IgD-negative memory B cell (primary cell): ENCODE measurements around the gene TICAM2. TPM values are rescaled to one million over a fixed set of nuclear protein-coding genes. Genes with fewer than 3 reads are reported as not detected.
"Not testable (repeated sequence)": the region's sequence is repeated elsewhere in the genome, so short reads cannot be mapped to it uniquely, and the experiment has no call there.

Experiments used
- H3K27ac Mint-ChIP-seq, 3 donors: one replicate each; pipeline ENCODE4 v1.8.0; 2020 to 2022; ENCODE audit warnings: mild to moderate bottlenecking in 3 of 3, mixed read lengths in 3 of 3, moderate library complexity in 1 of 3
- H3K27me3 Mint-ChIP-seq: one replicate; pipeline ENCODE4 v1.8.0; 2021; ENCODE audit warnings: mixed read lengths
- H3K36me3 Mint-ChIP-seq: one replicate; pipeline ENCODE4 v1.8.0; 2020; ENCODE audit warnings: mild to moderate bottlenecking, mixed read lengths
- H3K4me1 Mint-ChIP-seq, 3 donors: one replicate each; pipeline ENCODE4 v1.8.0; 2020 to 2022; ENCODE audit warnings: mixed read lengths in 3 of 3, mild to moderate bottlenecking in 1 of 3
- H3K4me3 Mint-ChIP-seq, 4 donors: one replicate each; pipeline ENCODE4 v1.8.0; 2020 to 2022; ENCODE audit warnings: mild to moderate bottlenecking in 4 of 4, mixed read lengths in 4 of 4, moderate library complexity in 3 of 4
- H3K9me3 Mint-ChIP-seq, 3 donors: one replicate each; pipeline ENCODE4 v1.8.0; 2020 to 2021; ENCODE audit warnings: mixed read lengths in 3 of 3, mild to moderate bottlenecking in 1 of 3
- polyA plus RNA-seq: library from polyadenylated mRNA; unstranded; fragments of 300-500 nt; fragmentation: Illumina TruSeq; gene quantifications from one replicate; pipeline ENCODE4 v1.2.3, GENCODE V29; 2021

Gene TICAM2
- polyA plus RNA-seq = 4.4 TPM

DNA sequence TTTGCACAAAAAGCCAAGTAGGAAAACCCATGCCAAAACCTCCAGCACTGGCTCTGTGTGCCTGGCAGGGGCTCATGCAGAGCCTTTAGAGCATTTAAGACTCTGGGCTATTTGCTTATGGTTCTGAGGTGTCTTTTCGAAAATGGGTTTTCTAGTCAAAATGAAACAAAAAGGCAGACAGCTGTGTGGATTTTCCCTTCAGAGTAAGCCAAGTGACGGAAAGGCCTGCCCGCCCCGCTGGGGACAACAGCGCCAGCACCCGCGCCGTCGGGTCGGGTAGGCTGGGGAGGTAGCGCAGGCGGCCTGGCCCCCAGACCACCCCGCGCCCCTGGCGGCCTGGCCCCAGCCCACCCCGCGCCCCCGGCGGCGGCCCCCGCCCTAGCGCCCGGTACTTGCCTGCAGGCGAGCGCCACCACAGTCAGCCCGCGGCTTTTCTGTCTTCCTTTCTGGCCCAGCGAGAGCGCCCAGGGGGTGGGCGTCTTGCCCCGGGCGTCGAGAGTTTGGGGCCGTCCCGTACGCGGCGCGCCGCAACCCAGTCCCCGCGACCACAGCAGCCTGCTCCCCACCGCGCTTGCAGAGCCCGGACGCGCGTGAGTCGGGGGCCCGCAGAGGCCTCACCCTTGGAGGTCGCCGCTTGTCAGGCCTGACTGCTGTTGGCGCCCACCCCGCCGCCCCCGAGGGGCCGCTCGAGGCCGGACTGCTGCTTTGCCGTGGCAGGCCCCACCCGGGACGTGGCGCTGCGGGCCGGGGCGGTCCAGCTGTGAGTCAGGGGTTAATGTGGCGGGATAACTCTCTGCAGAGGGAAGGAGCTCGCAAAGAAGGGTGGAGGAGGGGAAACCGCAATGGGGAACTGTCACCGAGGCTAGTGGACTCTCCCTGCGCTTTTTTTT is at the start of gene TICAM2:
TSS of gene TICAM2 (minus strand) at position 779 of the 890 bp plus-strand sequence. CDS start 21,223 bp downstream, outside the sequence.
- peaks cover 2% of the 10 kb centered on the region for H3K36me3 Mint-ChIP-seq
- no peaks in the 10 kb centered on the region for H3K27me3 Mint-ChIP-seq
- peak within 1 kb of the TSS; percentile 88 to 94 (median 90) for H3K4me3 Mint-ChIP-seq
- H3K4me1 Mint-ChIP-seq = peaks cover 40 to 50% (median 46%) of the 10 kb centered on the region in 3 donors
- H3K9me3 Mint-ChIP-seq = no peaks in the 10 kb centered on the region
- peak within 1 kb of the TSS; percentile 87 to 98 (median 95) for H3K27ac Mint-ChIP-seq

- H3K4me1 Mint-ChIP-seq = peaks cover 0 to 2% (median 0%) of the 10 kb centered on the region in 3 donors
- no peaks in the 10 kb centered on the region for H3K9me3 Mint-ChIP-seq
- H3K27me3 Mint-ChIP-seq = peaks cover 8% of the 10 kb centered on the region
- no peak overlapping the region for H3K4me3 Mint-ChIP-seq
- H3K27ac Mint-ChIP-seq = no peak overlapping the region
- H3K36me3 Mint-ChIP-seq = no peaks in the 10 kb centered on the region
These were observed 47.3 kb upstream of the TICAM2 start for GRCh38 chr5:115649541-115649940.

DNA sequence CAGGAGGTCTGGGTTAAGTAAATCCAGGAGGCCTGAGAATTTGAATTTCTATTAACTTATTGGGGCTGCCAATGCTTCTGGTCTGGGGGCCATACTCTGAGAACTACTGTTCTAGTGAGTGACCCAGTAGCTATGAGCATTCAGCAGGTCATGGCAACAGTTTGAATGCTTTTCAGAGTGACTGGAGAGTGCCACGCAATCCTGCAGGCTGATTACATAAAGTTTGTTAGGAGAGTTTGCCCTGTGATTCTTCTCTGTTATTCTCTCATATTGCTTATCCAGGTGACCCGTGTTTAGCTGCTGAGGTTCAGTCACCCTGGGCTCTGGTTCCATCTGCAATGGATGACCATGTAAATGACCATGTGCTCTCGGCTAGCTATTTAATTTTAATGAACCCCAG is 45.8 kb upstream of the TICAM2 start:
- Mint-ChIP-seq H3K4me1 (peaks cover 0 to 2% (median 0%) of the 10 kb centered on the region in 3 donors), H3K4me3 (no peak overlapping the region), H3K9me3 (no peaks in the 10 kb centered on the region), H3K27ac (no peak overlapping the region), H3K27me3 (peaks cover 14% of the 10 kb centered on the region), H3K36me3 (no peaks in the 10 kb centered on the region)

DNA sequence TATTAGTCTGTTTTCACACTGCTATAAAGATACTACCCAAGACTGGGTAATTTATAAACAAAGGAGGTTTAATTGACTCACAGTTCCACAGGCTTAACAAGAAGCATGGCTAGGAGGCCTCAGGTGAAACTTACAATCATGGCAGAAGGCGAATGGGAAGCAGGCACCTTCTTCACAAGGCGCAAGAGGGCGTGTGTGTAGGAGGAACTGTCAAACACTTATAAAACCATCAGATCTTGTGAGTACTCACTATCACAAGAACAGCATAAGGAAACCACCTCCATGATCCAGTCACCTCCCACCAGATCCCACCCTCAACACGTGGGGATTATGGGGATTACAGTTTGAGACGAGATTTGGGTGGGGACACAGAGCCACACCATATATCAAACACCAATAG is 43.1 kb upstream of the TICAM2 start:
- H3K4me3 Mint-ChIP-seq, H3K36me3 Mint-ChIP-seq, H3K9me3 Mint-ChIP-seq, H3K27ac Mint-ChIP-seq, H3K4me1 Mint-ChIP-seq: not testable (repeated sequence)
- peaks cover 20% of the 10 kb centered on the region for H3K27me3 Mint-ChIP-seq

GRCh38 chr5:115644046-115644445 is 41.8 kb upstream of the TICAM2 start:
- Mint-ChIP-seq H3K9me3 (no peaks in the 10 kb centered on the region), H3K4me3 (no peak overlapping the region), H3K4me1 (peaks cover 0 to 2% (median 0%) of the 10 kb centered on the region in 3 donors), H3K27ac (no peak overlapping the region), H3K27me3 (peaks cover 20% of the 10 kb centered on the region), H3K36me3 (no peaks in the 10 kb centered on the region)

- H3K27me3 Mint-ChIP-seq = peaks cover 18% of the 10 kb centered on the region
- H3K27ac Mint-ChIP-seq = no peak overlapping the region
- no peaks in the 10 kb centered on the region for H3K36me3 Mint-ChIP-seq
- H3K9me3 Mint-ChIP-seq = no peaks in the 10 kb centered on the region
- H3K4me3 Mint-ChIP-seq = no peak overlapping the region
- H3K4me1 Mint-ChIP-seq = no peaks in the 10 kb centered on the region
These were observed 39.7 kb upstream of the TICAM2 start for GRCh38 chr5:115641948-115642347.

- Mint-ChIP-seq H3K27me3 (peaks cover 25% of the 10 kb centered on the region), H3K9me3 (no peaks in the 10 kb centered on the region), H3K36me3 (no peaks in the 10 kb centered on the region), H3K4me1 (peaks cover 0 to 4% (median 0%) of the 10 kb centered on the region in 3 donors), H3K27ac (peak overlapping the region in 1 of 3 donors; percentile 89), H3K4me3 (no peak overlapping the region)
These were observed 38.0 kb upstream of the TICAM2 start for GRCh38 chr5:115640274-115640673.

DNA sequence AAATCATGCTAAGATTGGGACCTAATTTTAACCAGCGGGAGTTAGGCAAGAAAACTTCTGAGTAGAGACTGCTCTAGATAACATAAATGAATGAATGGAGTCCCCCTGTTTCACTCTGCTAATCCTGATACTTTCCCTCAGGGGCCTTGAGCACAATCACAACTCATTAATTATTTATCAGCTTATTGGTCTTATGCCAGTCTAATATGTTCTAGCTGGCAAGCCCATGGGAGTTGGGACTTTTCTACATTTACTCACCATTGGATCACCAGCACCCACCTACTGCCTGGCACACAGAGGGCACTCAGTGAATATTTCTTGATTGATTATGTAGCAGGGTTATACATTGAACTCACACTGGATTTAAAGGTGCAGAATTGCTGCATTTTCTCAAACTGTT is 37.1 kb upstream of the TICAM2 start:
- no peak overlapping the region for H3K27ac Mint-ChIP-seq
- H3K27me3 Mint-ChIP-seq = peaks cover 27% of the 10 kb centered on the region
- no peak overlapping the region for H3K4me3 Mint-ChIP-seq
- H3K36me3 Mint-ChIP-seq = no peaks in the 10 kb centered on the region
- H3K9me3 Mint-ChIP-seq = no peaks in the 10 kb centered on the region
- H3K4me1 Mint-ChIP-seq = peaks cover 3 to 7% (median 3%) of the 10 kb centered on the region in 3 donors

GRCh38 chr5:115637507-115637906 is 35.2 kb upstream of the TICAM2 start:
- Mint-ChIP-seq H3K4me3 (no peak overlapping the region), H3K36me3 (no peaks in the 10 kb centered on the region), H3K27ac (no peak overlapping the region), H3K4me1 (peaks cover 3 to 8% (median 4%) of the 10 kb centered on the region in 3 donors), H3K9me3 (no peaks in the 10 kb centered on the region), H3K27me3 (peaks cover 21% of the 10 kb centered on the region)

DNA sequence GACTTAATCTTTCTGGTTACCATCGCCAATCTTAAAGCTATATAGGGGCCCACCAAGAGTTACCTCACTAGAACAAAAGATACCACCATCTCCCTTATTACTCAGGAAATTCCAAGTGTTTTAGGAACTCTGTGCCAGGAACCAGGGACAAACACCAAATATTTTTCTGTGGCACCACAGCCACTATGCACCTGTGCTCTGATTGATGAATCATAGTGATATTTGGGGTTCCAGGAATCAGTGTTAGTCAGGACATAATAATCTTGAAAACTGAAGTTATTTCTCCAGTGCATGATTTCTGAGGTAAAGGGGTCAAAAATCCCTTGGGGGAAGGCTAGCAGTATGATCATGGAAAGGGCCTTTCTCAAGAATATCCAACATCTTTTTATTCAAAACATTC is 33.7 kb upstream of the TICAM2 start:
- Mint-ChIP-seq H3K4me3 (no peak overlapping the region), H3K9me3 (no peaks in the 10 kb centered on the region), H3K27ac (no peak overlapping the region), H3K27me3 (peaks cover 19% of the 10 kb centered on the region), H3K4me1 (peaks cover 3 to 8% (median 4%) of the 10 kb centered on the region in 3 donors), H3K36me3 (no peaks in the 10 kb centered on the region)

- peaks cover 3 to 8% (median 4%) of the 10 kb centered on the region in 3 donors for H3K4me1 Mint-ChIP-seq
- H3K27me3 Mint-ChIP-seq = peaks cover 15% of the 10 kb centered on the region
- H3K36me3 Mint-ChIP-seq = no peaks in the 10 kb centered on the region
- peak overlapping the region; percentile 51 to 82 (median 72) for H3K4me3 Mint-ChIP-seq
- H3K27ac Mint-ChIP-seq = peak overlapping the region in 1 of 3 donors; percentile 13
- H3K9me3 Mint-ChIP-seq = no peaks in the 10 kb centered on the region
These were observed 32.3 kb upstream of the TICAM2 start for GRCh38 chr5:115634343-115635132.

DNA sequence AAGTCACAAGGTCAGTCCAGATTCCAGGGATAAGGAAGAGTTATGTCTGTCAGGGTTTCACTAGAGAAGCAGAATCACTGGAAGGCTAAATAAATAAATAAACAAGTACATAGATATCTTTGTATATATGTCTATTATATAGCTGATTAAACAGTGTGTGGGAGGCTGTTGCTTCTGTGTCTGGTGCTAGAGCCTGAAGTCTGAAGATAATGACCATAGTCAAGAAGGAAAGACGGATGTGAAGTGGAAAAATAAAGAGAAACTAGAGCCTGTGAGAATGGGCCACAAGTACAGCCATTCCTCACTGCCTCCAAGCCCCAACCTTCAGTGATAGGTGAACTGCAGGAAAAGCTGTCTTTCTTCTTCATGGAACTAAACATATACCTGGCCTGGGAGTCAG is 27.6 kb upstream of the TICAM2 start:
- Mint-ChIP-seq H3K27me3 (no peaks in the 10 kb centered on the region), H3K9me3 (no peaks in the 10 kb centered on the region), H3K27ac (peak overlapping the region in 1 of 3 donors; percentile 16), H3K4me1 (peaks cover 4 to 10% (median 5%) of the 10 kb centered on the region in 3 donors), H3K4me3 (peak overlapping the region in 1 of 4 donors; percentile 48), H3K36me3 (no peaks in the 10 kb centered on the region)

DNA sequence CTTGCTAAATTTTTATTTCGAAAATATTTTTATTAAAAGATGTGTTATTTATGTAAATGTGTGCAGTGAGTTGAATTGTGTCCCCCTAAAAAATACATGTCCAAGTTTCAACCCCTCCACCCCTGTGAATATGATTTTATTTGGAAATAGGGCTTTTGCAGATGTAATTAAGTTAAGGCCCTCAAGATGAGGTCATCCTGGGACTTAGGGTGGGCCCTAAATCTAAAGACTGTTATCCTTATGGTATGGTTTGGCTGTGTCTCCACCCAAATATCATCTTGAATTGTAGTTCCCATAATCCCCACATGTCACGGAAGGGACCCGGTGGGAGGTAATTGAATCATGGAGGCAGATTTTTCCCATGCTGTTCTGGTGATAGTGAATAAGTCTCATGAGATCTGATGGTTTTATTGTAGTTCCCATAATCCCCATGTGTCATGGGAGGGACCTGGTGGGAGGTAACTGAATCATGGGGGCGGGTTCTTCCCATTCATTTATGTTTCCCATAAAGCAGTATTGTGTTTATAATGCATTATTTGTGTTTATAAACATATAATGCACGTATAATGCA is 25.1 kb upstream of the TICAM2 start:
- Mint-ChIP-seq H3K36me3 (no peaks in the 10 kb centered on the region), H3K27me3 (no peaks in the 10 kb centered on the region), H3K27ac (peak overlapping the region; percentile 14 to 83 (median 23)), H3K4me3 (peak overlapping the region in 1 of 4 donors; percentile 57), H3K4me1 (peaks cover 8 to 11% (median 10%) of the 10 kb centered on the region in 3 donors), H3K9me3 (no peaks in the 10 kb centered on the region)

DNA sequence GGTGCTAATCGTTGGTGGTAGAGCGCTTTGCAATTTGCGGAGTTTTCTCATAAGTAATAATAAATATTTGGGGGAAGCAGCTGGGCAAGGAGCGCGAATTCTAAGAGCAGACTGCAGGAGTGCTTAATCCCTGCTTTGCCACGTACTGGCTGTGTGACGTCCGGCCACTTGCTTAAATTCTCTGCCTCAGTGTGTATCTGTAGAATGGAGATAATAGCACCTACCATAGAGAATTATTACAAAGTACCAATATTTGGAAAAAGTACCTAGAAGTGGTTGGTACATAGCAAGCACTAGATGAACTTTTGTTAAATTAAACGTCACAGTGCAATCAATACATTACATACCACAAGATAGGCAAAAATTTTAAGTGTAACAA is 24.2 kb upstream of the TICAM2 start:
- Mint-ChIP-seq H3K27ac (no peak overlapping the region), H3K4me1 (peaks cover 12 to 16% (median 14%) of the 10 kb centered on the region in 3 donors), H3K27me3 (no peaks in the 10 kb centered on the region), H3K4me3 (no peak overlapping the region), H3K9me3 (no peaks in the 10 kb centered on the region), H3K36me3 (no peaks in the 10 kb centered on the region)
